ENCODE results near the gene C11orf86.

Gene C11orf86

DNA sequence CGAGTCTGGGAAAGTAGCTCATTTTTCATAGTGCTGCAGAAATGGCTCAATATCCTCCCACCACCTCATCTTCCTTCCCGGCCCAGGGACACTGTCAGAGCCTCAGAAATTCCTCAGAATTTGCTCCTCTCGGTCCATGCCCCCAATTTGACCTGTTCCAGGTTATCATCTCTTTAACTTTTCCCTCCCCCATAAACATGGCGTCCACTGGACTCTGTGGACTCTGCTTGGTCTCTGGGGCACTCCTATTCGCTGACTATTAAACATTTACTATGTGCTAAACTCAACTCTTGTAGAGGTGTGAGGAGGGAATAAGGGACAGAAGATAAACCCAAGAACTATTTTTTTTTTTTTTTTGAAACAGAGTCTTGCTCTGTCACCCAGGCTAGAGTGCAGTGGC lies 8.8 kb upstream of the C11orf86 start:
- DNase-seq (ENCODE audit: low read depth in 1 of 2, low spot score in 1 of 2) = no peak

DNA sequence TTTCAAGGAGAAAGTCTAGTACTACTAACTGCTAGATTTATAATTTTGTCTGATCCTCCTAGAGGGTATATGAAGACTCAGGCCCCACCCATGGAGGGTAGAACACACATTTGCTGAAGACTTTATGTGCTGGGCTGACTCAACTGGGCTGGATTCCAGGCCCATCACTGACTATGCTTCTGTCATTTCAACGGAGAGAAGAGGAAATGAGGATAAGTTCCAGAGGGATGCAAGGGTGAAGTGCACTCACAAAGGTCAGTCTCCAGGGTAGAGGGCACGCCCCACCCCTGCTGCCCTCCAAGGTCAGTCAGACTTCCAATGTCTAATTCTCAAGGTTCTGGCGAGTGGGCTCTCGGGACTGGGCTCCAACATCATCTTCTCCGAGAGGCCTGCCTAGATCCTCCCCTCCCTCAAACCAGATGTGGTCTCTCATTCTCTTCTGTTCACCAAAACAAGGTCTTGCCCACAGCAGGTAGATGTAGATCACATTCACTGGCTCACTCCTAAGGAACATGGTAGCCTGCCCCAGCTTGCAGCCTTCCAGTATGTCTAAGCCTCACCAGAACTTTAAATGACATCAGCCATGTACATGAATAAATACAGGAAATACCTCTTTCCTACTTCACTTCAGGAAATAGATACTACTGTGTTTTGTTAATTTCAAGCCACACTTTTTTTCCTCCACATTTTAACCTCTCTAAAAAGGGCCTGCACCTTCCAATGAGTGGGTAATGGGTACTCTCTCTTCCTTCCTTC lies 7.3 kb upstream of the C11orf86 start:
- no peak for DNase-seq (ENCODE audit: low read depth in 1 of 2, low spot score in 1 of 2)

DNA sequence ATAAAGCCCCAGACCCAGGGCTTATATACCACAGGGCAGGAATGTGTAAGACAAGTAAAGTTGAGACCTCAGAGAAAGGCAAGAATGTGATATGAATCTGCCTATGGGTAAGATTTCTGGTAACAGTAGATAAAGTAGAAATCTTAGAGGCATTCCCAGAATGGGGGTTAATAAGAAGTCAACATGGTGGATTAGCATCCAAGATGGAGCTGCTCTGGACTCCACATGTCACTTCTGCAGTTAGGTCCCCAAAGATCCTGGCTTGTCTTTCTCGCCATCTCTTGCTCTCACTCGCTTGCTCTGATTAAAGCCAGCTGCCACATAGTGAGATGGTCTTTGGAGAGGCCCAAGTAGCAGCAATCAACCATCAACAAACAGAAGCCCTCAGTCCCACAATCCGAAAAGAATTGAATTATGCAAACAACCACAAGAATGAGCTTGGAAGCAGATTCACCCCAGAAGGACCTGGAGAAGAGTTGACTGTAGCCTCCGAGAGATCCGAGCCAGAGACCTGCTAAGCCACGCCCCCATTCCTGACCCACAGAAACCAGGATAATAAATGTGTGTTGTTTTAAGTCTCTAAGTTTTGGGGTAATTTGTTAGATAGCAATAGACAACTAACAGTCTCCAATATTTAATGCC lies 5.4 kb upstream of the C11orf86 start:
- DNase-seq (ENCODE audit: low read depth in 1 of 2, low spot score in 1 of 2) = no peak

DNA sequence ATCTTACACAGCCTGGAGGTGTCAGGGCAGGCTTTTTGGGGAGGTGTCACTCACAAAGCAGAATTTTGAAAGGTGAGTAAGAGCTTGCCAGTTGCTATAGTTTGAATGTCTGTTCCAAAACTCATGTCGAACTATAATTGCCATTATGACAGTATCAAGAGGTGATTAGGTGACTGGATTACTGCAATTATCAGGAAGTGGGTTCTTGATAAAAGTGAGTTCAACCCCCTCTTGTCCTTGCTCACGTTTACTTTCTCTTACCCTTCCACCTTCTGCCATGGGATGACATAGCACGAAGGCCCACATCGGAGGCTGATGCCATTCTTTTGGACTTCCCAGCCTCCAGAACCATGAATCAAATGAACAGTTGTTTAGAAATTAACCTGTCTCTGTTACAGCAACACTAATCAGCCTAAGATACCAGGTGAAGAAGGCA lies 4.7 kb upstream of the C11orf86 start:
- DNase-seq (ENCODE audit: low read depth in 1 of 2, low spot score in 1 of 2) = no peak

DNA sequence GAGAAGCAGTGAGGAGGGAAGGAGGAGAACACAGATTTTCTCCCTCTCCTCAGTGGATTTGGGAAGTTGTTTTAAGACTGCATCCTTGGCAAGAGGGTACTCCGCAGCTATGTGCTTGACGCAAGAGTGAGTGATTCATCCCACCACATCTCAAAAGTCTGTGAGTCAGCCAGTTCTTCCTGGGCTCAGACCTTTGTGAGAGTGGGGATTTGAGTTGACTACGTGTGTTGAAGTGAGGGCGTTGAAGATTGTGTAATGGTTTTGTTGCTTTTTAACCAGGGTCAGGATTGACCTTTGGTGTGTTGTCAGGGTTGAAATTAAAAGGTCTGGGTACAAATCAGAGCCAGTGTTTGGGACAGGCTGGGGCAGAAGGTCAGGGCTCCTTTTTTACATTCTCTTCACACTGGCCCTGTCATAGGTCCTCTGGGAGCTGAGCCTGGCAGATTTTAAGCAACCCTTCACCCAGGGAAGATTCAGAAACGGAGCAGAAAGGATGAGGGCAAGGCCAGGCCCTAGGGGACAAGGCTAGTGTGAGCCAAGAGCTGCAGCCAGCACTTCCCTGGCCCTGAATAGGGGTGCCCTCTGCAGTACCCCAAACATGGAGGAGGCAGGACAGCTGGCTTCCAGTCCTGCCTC lies 4.2 kb upstream of the C11orf86 start:
- DNase-seq (ENCODE audit: low read depth in 1 of 2, low spot score in 1 of 2) = no peak

DNA sequence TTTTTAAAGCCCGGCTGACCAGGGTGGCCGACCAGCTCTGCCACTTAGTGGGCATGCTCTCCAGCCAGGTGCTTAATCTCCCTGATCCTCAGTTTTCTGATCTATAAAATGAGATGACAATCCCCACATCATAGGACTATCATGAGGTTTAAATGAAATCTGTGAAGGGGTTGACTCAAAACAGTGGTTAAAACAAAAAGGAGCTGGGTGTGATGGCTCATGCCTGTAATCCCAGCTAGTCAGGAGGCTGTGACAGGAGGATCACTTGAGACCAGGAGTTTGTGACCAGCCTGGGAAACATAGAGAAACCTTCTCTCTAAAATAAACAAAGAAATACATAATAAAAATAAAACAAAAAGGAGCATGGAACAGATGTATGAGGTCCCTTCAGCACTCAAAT lies 3.6 kb upstream of the C11orf86 start:
- no peak for DNase-seq (ENCODE audit: low read depth in 1 of 2, low spot score in 1 of 2)

DNA sequence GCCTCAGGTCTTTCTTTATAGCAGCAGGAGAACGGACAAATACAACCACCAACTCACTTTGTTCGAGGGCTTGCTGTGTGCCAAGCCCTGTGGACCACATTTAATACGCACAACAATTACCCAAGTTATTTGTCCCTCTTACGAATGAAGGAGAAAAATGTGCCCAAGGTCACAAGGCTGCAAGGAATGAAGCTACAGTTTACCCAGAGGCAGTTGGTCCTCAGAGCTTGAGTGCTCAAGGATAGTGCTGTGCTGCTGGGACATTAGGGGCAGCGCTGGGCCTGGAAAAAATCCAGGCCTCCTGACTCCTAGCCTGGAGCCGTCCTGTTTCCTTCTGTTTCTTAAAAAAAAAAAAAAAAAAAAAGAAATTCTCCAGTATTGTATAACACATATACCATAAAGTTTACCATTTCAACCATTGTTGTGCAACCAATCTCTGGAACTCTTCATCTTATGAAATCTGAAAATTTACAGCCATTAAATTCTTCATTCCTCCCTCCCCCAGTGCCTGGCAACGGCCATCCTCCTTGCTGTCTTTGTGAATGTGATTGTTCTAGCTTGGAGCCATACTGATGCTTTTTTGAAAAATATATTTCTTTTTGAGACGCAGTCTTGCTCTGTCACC lies 1.0 kb upstream of the C11orf86 start:
- DNase-seq (ENCODE audit: low read depth in 1 of 2, low spot score in 1 of 2) = no peak

DNA sequence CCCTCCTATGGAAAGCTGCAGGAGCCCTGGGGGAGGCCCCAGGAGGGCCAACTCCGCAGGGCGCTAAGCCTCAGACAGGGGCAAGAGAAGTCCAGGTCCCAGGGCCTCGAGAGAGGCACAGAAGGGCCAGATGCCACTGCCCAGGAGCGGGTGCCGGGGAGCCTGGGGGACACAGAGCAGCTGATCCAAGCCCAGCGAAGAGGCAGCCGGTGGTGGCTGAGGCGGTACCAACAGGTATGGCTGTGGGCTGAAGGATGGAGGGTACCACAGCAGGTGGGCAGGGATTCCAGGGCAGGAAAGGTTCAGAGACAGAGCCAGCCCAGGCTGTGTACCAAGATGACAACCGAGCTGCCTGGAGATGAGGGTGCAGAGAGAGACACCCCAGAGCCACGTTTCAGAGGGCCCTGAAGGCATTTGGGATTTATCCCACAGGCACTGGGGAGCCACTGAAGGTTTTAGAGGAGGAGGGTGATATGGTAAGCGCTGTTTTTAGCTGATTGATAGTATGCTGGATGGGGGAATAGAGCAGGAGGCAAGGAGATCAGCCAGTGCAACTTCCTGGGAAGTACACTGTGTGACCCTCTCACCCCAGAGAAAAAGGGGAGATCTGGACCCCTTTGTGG lies 412 bp downstream of the C11orf86 start:
- DNase-seq (ENCODE audit: low read depth in 1 of 2, low spot score in 1 of 2) = no peak

DNA sequence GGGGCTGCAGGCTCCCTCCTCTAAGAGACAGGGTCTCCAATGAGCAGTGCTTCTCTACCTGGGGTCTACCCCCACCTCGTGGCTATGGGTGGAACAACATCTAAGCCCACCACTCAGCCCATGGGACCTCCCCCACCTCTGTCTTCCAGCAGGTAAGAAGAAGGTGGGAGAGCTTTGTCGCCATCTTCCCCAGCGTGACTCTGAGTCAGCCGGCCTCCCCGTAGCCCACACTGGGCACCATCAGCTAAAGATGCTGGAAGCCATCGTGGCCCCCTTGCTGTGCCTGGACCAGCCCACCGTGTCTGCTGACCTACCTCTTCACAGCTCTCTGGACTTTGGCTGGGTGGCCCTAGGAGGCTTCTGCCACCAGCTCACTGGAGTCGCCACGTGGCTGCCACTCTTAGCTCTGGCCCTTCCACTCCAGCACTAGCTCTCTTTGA lies 944 bp downstream of the C11orf86 start:
- DNase-seq (ENCODE audit: low read depth in 1 of 2, low spot score in 1 of 2) = no peak

DNA sequence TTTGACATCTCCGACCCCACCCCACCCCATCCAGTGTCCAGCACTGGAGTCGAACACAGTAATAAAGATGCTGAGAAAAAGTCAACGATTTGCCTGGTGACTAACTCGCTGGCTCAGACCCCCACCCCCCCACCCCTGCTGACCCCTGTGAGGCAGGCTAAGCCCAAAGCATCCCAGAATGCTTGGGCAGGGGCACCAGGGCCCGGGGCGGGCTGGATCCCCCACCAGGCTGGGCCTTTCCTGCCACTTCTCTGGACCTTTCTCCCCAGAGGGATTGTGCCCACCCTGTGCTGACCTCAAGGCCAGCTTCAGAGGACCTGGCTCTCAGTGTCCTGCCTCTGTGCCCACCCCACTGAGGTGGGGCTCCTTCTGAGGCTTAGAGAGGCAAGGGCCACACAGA lies 1.8 kb downstream of the C11orf86 start:
- no peak for DNase-seq (ENCODE audit: low read depth in 1 of 2, low spot score in 1 of 2)

DNA sequence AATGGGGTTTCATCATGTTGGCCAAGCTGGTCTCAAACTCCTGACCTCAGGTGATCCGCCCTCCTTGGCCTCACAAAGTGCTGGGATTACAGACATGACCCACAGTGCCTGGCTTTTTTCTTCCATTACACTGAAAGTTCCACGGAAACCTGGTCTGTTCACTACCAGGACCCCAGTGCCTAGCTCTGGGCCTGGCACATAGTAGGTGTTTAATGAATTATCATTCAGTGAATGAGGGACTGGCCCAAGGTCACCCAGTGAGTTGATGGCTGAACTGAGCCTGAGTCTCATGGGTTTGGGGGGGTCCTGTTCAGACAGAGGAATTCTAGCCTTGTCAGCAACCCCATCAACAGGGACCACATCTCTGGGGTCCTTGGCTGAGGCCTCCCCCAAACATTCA lies 3.1 kb downstream of the C11orf86 start:
- DNase-seq (ENCODE audit: low read depth in 1 of 2, low spot score in 1 of 2) = no peak

DNA sequence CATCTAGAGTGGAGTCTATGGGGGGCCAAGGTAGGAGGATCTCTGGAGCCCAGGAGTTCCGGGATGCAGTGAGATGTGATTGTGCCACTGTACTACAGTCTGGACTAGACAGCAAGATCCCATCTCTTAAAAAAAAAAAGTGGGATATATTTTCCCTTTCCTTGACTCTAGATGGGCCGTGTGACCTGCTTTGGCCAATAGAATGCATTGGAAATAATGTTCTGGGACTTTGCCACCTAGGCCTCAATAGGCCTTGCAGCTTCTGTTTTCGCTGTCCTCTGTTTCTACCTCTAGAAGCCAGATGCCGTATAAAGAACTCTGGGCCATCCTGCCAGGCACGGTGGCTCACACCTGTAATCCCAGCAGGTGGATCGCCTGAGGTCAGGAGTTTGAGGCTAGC lies 3.6 kb downstream of the C11orf86 start:
- DNase-seq (ENCODE audit: low read depth in 1 of 2, low spot score in 1 of 2) = no peak

DNA sequence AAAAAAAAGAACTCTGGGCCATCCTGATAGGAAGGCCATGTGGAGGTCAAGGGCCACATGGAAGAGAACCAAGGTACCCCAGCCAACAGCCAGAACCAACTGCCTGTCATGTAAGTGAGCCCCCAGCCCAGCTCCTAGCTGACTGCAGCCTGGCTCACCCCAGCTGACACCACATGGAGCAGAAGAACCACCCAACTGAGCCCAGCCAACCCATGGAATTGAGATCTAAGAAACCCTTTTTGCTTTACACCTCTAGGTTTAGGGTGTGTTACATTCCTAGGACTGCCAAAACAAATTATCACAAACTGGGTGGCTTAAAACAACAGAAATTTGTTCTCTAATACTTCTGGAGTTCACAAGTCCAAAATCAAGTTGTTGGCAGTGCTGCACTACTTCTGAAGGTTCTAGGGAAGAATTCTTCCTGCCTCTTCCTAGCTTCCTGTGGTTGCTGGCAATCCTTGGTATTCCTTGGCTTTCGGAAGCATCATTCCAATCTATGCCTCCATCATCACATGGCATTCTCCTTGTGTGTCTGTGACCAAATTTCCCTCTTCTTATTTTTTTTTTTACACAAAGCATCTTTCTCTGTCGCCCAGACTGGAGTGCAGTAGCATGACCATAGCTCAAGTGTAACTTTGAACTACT lies 4.4 kb downstream of the C11orf86 start:
- no peak for DNase-seq (ENCODE audit: low read depth in 1 of 2, low spot score in 1 of 2)

DNA sequence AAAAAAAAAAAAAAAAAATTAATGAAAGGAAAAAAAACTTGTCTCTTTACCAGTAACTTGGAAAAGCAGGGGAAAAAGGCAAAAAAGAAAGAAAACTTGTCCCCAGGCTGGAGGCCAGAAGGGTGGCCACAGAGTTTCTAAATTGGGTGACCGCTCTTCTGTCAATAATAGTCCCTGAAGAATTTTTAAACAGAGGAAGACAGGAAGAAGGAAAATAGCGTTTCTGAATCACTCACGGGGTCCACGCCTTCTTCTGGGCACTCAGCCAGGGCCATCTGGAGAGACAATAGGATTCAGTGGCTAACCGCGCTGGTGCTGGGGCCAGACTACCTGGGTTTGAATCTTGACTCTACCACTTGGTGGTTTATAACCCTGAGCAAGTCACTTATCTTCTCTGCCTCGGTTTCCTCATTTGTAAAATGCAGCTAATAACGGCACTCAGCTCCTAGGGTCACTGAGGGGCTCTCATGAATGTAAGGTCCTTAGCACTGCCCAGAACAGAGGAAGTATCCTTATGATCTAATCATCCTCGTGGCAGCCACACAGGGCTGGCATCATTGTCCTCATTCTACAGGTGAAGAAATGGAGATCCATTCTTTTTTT lies 7.0 kb downstream of the C11orf86 start:
- DNase-seq (ENCODE audit: low read depth in 1 of 2, low spot score in 1 of 2) = no peak

DNA sequence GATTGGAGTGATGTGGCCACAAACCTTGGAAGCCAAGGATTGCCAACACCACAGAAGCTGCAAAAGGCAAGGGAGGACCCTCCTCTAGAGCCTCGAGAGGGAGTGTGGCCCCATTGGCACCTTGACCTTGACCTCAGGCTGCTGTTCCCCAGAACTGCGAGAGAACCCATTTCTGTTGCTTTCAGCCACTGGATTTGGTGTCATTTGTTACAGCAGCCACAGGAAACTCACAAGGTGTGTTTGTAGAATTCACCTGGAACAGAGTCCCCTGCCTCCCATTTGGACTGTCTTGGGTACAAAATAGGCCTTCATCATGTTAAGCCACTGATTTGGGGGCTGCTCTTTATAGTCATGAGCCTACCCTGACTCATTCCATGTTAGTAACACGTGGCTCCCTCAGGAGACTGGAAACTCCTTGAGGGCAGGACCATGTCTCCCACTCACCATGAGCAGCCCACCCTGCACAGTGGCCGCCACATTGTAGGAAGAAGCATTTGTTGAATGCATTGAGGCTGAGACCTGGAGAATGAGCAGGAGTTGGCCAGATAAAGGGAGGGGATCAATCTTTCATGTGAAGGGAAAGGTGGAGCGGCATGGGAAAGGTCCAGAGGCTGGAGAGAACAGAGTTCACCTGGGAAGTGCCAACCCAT lies 8.3 kb downstream of the C11orf86 start:
- DNase-seq (ENCODE audit: low read depth in 1 of 2, low spot score in 1 of 2) = no peak

DNA sequence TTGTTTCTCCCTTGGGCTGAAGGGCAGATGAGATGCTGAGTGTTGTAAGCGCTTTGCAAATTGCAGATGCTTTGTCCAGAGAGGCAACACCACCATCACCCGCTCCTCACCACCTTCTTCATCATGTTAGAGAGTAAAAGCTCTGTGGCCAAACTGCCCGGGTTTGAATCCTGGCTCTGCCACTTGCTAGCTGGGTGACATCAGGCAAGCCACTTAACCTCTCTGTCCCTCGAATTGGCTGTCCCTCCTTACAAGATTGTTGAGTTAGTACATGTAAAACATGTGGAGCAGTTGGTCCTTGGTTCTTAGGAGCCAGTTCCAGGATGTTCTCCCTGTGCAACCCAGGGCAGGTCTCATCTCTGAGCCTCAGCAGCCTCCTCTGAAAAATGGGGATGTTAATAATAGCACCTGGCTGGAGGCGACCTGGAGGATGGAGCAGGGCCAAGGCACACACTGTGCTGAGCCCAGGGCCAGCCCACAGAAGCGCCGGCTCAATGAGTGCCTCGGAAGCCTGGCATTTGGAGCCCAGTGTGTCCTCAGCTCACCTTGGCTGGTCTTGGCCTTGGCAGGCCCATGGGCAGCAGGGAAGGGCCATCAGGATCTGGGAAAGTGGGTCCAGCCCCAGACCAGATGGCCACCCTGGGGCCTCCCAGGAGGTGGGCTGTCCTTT lies 10.5 kb downstream of the C11orf86 start:
- no peak for DNase-seq (ENCODE audit: low read depth in 1 of 2, low spot score in 1 of 2)

DNA sequence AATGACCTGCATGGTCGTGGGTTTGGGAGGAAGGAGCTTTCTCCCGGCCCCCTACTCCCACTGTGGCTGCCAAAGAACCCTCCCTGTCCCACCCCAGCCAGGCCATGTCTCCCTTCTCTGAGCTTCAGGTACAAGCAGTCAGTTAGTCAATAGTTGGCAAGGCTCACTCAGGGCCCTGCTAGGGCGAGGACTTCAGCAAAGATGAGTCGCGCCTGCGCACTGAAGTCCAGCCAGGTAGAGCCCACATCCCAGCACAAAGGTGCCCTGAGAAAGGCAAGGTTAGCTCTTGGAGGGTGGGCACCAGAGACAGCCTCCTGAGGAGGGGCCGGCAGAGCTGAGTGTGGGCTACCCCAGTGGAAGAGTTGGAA lies 11.1 kb downstream of the C11orf86 start:
- no peak for DNase-seq (ENCODE audit: low read depth in 1 of 2, low spot score in 1 of 2)

DNA sequence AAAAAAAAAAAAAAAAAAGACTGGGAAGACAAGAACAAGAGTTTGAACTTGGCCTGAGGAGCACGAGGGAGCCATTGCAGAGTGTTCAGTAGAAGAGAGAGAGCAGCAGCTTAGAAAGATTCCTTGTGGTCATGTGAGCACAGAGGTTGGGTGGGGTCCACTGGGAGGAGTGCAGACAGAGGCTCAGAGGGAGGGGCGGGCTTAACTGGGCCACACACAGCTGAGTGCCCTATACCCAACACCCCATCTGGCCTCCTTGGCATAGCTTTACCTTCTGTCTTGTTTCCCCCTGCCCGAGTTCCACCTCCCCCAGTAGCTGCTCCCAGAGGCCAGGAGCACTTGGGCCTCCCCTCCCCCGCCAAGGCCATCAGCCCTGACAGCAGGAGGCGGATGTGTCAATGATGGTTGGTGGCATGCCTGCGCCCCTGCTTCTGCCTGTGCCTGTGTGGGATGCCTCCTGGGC lies 12.1 kb downstream of the C11orf86 start:
- no peak for DNase-seq (ENCODE audit: low read depth in 1 of 2, low spot score in 1 of 2)

DNA sequence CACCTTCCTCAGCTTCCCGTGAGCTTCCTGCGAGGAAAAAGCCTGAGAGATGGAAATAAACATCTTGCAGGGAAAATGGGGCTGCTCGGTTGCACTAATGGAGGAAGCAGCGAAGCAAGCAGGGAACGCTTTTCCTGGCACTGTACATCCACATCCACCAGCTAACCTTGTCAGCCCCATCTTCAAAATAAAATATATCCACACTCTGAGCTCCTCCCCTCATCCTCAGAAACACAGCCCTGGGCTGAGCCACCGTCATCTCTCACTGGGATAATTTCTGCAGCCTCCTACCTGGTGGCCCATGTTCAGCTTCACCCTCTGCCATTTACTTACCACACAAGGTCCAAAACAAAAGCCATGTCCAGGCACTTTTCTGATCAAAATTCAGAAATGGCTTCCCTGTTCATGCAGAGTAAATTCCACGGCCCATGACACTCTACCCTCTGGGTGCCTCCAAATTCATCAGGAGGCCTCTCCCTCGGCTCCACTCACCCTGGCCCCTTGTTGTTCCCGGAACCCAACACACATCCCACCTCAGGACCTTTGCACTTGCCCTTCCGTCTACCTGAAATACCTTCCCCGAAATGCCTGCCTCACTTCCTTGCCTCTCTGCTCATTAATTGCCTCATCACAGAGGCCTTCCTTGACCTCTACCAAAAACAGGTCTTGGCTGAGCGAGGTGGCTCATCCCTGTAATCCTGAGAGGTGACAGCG lies 13.0 kb downstream of the C11orf86 start:
- no peak for DNase-seq (ENCODE audit: low read depth in 1 of 2, low spot score in 1 of 2)

Data from stimulated activated CD4-positive, alpha-beta T cell treated with anti-CD3 and anti-CD28 coated beads, Interleukin-15, amount 100 ng/mL, for 1 hour (primary cell).